ENCODE measurements around the gene MPHOSPH6.
A peak's percentile ranks its signal among the peaks of the same experiment; 100 is the strongest.
"Not testable (repeated sequence)": the region's sequence is repeated elsewhere in the genome, so short reads cannot be mapped to it uniquely, and the experiment has no call there.

The MPHOSPH6 gene

GRCh38 chr16:82169861-82170845, at the start of gene MPHOSPH6:
TSS of gene MPHOSPH6 (minus strand) at chr16:82170224. CDS start at chr16:82170175, 49 bp downstream.
- peak; percentile 82 for DNase-seq (ENCODE audit: low read depth, low spot score)

GRCh38 chr16:82219298-82219697, 49.3 kb upstream of the MPHOSPH6 start:
- no peak for DNase-seq (ENCODE audit: low read depth, low spot score)

- DNase-seq (ENCODE audit: low read depth, low spot score), result not testable (repeated sequence)
Observed at GRCh38 chr16:82209314-82209713, 39.3 kb upstream of the MPHOSPH6 start.

GRCh38 chr16:82203198-82203597, 33.2 kb upstream of the MPHOSPH6 start:
- DNase-seq (ENCODE audit: low read depth, low spot score), result no peak

GRCh38 chr16:82201926-82202325, 31.9 kb upstream of the MPHOSPH6 start:
- DNase-seq (ENCODE audit: low read depth, low spot score), result no peak

GRCh38 chr16:82201351-82201750, 31.3 kb upstream of the MPHOSPH6 start:
- DNase-seq (ENCODE audit: low read depth, low spot score), result no peak

GRCh38 chr16:82199209-82199608, 29.2 kb upstream of the MPHOSPH6 start:
- no peak for DNase-seq (ENCODE audit: low read depth, low spot score)

GRCh38 chr16:82197540-82198240, 27.7 kb upstream of the MPHOSPH6 start:
- DNase-seq (ENCODE audit: low read depth, low spot score), result no peak

GRCh38 chr16:82195917-82196494, 26.0 kb upstream of the MPHOSPH6 start:
- no peak for DNase-seq (ENCODE audit: low read depth, low spot score)

- DNase-seq (ENCODE audit: low read depth, low spot score), result no peak
Observed at GRCh38 chr16:82194086-82194485, 24.1 kb upstream of the MPHOSPH6 start.

GRCh38 chr16:82192665-82193064, 22.6 kb upstream of the MPHOSPH6 start:
- no peak for DNase-seq (ENCODE audit: low read depth, low spot score)

GRCh38 chr16:82190386-82190785, 20.4 kb upstream of the MPHOSPH6 start:
- no peak for DNase-seq (ENCODE audit: low read depth, low spot score)

GRCh38 chr16:82187829-82188228, 17.8 kb upstream of the MPHOSPH6 start:
- DNase-seq (ENCODE audit: low read depth, low spot score), result no peak

GRCh38 chr16:82185012-82185411, 15.0 kb upstream of the MPHOSPH6 start:
- DNase-seq (ENCODE audit: low read depth, low spot score), result no peak

- DNase-seq (ENCODE audit: low read depth, low spot score), result no peak
Observed at GRCh38 chr16:82184213-82184612, 14.2 kb upstream of the MPHOSPH6 start.

GRCh38 chr16:82183004-82183397, 13.0 kb upstream of the MPHOSPH6 start:
- DNase-seq (ENCODE audit: low read depth, low spot score), result no peak

GRCh38 chr16:82182266-82183003, 12.4 kb upstream of the MPHOSPH6 start:
- no peak for DNase-seq (ENCODE audit: low read depth, low spot score)

GRCh38 chr16:82181461-82182185, 11.6 kb upstream of the MPHOSPH6 start:
- no peak for DNase-seq (ENCODE audit: low read depth, low spot score)

GRCh38 chr16:82178352-82178751, 8.3 kb upstream of the MPHOSPH6 start:
- DNase-seq (ENCODE audit: low read depth, low spot score), result no peak

- no peak for DNase-seq (ENCODE audit: low read depth, low spot score)
Observed at GRCh38 chr16:82177555-82177954, 7.5 kb upstream of the MPHOSPH6 start.

GRCh38 chr16:82176204-82176603, 6.2 kb upstream of the MPHOSPH6 start:
- no peak for DNase-seq (ENCODE audit: low read depth, low spot score)
